ENCODE results near the gene SMC2.

DNA sequence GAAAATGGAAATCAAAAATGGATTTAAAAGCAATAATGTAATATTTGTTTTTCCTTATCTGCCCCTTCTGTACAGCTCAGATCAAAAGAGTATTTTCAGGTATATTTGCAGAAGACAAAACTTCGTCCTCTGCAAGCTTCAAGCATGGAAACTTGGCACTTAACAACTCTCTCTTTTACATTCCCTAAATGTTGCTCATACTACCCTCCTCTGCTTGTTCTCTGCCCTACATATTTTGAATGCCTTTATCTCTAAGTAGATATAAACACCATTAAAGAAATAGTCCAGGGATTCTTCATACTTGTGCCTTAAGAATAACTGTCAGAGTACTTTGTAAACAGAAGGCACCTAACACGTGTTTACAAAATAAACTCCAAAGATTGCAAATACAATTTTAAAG lies 19.2 kb upstream of the SMC2 start:
- TF ChIP-seq, protein P1, sequence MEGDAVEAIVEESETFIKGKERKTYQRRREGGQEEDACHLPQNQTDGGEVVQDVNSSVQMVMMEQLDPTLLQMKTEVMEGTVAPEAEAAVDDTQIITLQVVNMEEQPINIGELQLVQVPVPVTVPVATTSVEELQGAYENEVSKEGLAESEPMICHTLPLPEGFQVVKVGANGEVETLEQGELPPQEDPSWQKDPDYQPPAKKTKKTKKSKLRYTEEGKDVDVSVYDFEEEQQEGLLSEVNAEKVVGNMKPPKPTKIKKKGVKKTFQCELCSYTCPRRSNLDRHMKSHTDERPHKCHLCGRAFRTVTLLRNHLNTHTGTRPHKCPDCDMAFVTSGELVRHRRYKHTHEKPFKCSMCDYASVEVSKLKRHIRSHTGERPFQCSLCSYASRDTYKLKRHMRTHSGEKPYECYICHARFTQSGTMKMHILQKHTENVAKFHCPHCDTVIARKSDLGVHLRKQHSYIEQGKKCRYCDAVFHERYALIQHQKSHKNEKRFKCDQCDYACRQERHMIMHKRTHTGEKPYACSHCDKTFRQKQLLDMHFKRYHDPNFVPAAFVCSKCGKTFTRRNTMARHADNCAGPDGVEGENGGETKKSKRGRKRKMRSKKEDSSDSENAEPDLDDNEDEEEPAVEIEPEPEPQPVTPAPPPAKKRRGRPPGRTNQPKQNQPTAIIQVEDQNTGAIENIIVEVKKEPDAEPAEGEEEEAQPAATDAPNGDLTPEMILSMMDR (IDR thresholded peaks at IDR 0.05): no peak
- TF ChIP-seq POLR2A (IDR thresholded peaks at IDR 0.05): no peak

All from Peyer's patch (tissue), 4 donors.